ENCODE measurements around the gene GNA15. TPM values are rescaled to one million over a fixed set of nuclear protein-coding genes. Genes with fewer than 3 reads are reported as not detected.

Gene GNA15
- total RNA-seq, 1 experiment from 2014 or later: 6.2 TPM

- in situ Hi-C loops (cut with HindIII; ENCODE audit: low pct_unique_long_range_greater_than_20kb, low sequenced_read_pairs) (no loop called here), intact Hi-C loops (cut with micrococcal nuclease; ENCODE audit: unreplicated experiment) (no loop called here)
- Histone ChIP-seq H3K4me1 (ENCODE audit: control insufficient read depth, insufficient read depth, low read length) (peaks cover 20% of the 10 kb centered on the region), H3K36me3 (ENCODE audit: control insufficient read depth, insufficient read depth, low read length) (no peaks in the 10 kb centered on the region), H3K27me3 (ENCODE audit: control insufficient read depth, insufficient read depth, low read length) (no peaks in the 10 kb centered on the region), H3K4me3 (ENCODE audit: low read depth in 2 of 2, low read length in 2 of 2) (no peak overlapping the region), H3K9me3 (ENCODE audit: control insufficient read depth, insufficient read depth, low read depth, low read length) (no peaks in the 10 kb centered on the region), H3K27ac (ENCODE audit: low read length) (no peak overlapping the region)
- ChIA-PET CTCF (interaction anchor here (0.6 to 1.4 kb wide), 5 partner anchors 13 to 237 kb away, joined by 3 to 7 read pairs (median 5); no protein-coding TSS in a partner anchor), POLR2A (interaction anchor here (0.6 kb wide), 1 partner anchor 42 kb away, joined by 3 read pairs; no protein-coding TSS in a partner anchor)
- no TSS peak for BruUV-seq (replicated peaks)
- ATAC-seq: no peak
- TF ChIP-seq CTCF (IDR thresholded peaks at IDR 0.05) (no peak), REST (IDR thresholded peaks at IDR 0.05; ENCODE audit: insufficient read depth in 1 of 2, low read depth in 2 of 2, low read length in 1 of 2) (no peak), POLR2AphosphoS5 (IDR thresholded peaks at IDR 0.05; ENCODE audit: low read depth, low read length) (no peak), SIN3A (IDR thresholded peaks at IDR 0.05; ENCODE audit: borderline replicate concordance, insufficient read depth, low read depth, low read length) (no peak), TCF7L2 (IDR thresholded peaks at IDR 0.05; ENCODE audit: low read depth, low read length) (no peak)
- DNase-seq (ENCODE audit: low read depth, low spot score): no peak
These were observed 31.2 kb upstream of the GNA15 start for GRCh38 chr19:3104708-3104983.

- no peaks in the 10 kb centered on the region for H3K36me3 ChIP-seq (ENCODE audit: control insufficient read depth, insufficient read depth, low read length)
- POLR2A ChIA-PET: no interaction called here
- BruUV-seq (replicated peaks): no TSS peak
- in situ Hi-C loops (cut with HindIII; ENCODE audit: low pct_unique_long_range_greater_than_20kb, low sequenced_read_pairs): no loop called here
- intact Hi-C loops (cut with micrococcal nuclease; ENCODE audit: unreplicated experiment): no loop called here
- TF ChIP-seq SIN3A (IDR thresholded peaks at IDR 0.05; ENCODE audit: borderline replicate concordance, insufficient read depth, low read depth, low read length) (no peak), REST (IDR thresholded peaks at IDR 0.05; ENCODE audit: insufficient read depth in 1 of 2, low read depth in 2 of 2, low read length in 1 of 2) (no peak), CTCF (IDR thresholded peaks at IDR 0.05) (no peak), TCF7L2 (IDR thresholded peaks at IDR 0.05; ENCODE audit: low read depth, low read length) (no peak), POLR2AphosphoS5 (IDR thresholded peaks at IDR 0.05; ENCODE audit: low read depth, low read length) (no peak)
- no peaks in the 10 kb centered on the region for H3K9me3 ChIP-seq (ENCODE audit: control insufficient read depth, insufficient read depth, low read depth, low read length)
- H3K4me3 ChIP-seq (ENCODE audit: low read depth in 2 of 2, low read length in 2 of 2): no peak overlapping the region
- no peaks in the 10 kb centered on the region for H3K27me3 ChIP-seq (ENCODE audit: control insufficient read depth, insufficient read depth, low read length)
- H3K4me1 ChIP-seq (ENCODE audit: control insufficient read depth, insufficient read depth, low read length): peaks cover 18% of the 10 kb centered on the region
- DNase-seq (ENCODE audit: low read depth, low spot score) (no peak), ATAC-seq (no peak)
- CTCF ChIA-PET: no interaction called here
- H3K27ac ChIP-seq (ENCODE audit: low read length): no peak overlapping the region
These were observed 30.0 kb upstream of the GNA15 start for GRCh38 chr19:3105641-3106508.
